ENCODE results near the gene MYO5B.

The MYO5B gene

DNA sequence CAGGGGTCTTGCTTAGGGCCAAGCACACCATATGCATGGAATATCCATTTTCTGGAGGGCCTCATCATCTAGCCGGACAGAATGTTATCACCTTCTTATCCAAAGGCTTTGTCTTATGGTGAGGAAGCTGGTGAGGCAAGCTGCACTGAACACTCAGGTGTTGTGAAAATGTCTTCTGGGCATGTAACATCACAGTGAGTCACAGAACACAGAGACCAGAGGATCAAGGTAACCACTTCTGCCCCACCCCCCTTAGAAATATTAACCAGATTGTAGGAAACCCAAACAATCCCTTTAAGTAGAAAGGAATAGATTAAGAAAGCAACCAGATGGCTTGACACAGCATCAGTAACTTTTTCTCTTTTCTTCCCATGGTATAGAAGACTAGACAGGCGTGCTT is 51.1 kb downstream of the MYO5B start:
- DNase-seq: no peak

DNA sequence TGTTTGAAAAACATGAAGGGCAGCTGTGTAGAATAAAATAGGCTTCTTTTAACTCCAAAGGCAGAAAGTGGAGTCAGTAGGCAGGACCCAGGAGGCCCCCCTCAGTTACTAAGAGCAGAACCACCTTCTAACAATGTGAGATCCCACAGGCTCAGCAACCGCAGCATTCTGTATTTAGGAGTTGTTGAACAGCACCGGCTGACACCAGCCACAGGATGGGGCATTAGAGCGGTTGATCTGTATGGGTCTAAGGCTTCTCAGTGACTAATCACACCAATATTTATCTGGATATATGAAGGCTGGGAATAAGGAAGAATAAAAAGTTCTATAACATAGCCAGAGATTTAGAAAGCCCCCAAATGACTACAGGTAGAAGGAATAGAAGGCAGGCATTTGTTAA is 51.7 kb downstream of the MYO5B start:
- no peak for DNase-seq

DNA sequence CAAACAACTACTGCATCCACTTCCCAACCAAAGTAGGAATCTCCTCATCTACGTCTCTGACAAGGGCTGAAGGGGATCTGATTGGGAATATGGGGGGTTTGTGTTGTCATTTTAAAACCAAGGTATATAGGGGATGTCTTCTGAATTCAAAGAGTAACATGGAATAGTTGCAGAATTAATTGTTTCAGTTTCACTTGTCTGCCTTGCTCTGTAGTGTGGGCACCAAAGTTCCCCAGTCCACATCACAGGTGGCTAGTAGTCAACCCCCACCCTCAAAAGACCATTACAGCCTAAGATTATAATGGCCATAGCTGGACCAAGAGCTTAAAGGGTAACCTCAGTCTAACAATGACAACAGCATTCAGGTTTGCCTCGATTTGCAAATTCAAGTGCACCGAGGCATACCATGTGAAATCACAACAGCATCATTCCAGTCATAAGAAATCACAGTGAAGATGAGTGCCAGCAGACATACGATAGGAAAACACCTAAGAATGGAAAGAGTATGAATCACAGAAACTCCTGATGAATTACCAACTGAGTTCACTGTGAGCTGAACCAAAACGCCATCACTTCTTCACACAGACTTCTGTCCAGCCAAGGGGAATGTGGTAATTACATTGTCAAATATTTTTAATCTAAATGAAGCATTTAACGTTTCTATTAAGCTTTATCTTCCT is 52.4 kb downstream of the MYO5B start:
- DNase-seq: no peak

DNA sequence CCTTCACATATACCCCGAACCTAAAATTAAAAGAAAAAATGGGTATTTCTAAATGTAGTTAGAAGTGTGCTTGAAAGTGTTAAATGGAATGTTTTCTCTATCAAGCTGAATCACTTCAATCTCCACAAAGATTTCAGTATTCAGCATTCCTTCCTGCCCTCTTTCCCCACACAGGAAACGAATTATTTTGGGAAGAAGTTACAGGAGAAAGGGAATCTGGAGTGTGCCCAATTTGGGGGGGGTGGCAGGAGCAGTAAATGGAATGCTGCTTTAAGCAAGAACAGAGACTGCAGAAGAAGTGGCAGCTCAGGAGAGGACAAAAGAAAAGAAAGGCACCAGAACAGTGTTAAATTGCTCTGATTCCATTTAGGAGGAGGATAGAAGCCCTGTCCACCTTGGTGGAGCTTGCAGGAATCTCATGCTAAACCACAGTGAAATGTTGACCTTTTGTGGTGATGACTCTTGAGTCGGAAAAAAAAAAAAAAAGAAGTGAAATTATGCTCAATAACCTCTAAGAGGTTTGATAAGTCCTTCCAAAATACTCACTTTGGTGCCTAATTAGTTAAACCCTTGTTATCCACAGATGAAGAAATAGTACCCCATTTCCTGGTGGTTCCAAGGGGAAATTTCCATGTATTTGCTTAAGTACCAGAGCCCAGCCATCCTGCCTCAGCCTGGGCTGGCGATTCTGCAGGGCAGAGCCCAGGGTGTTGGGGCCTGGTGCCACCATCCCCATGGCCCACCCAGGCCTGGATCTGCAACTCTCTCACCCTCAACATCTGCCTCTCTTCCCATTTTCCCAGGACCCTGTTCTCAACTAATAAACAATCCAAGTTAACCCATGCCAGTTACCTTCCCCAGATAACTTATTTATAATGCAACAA is 56.5 kb downstream of the MYO5B start:
- no peak for DNase-seq

DNA sequence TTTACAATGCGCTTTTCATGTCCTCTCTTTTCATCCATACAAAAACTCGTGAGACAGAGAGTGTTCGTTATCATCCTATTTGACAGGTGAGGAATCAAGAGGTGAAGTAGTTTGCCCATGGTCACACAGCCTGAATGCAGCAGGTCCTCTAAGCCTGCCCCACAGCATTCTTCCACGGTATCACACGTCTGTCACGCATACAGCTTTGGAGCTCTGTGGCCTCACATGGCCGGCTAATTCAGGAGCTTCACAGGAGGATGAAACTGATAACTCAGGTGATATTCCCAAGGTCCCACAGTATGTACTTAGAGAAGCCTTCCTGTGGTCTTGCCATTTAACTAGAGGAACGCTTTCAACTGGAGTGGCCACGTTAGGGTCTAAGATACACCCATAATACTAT is 59.0 kb downstream of the MYO5B start:
- no peak for DNase-seq

DNA sequence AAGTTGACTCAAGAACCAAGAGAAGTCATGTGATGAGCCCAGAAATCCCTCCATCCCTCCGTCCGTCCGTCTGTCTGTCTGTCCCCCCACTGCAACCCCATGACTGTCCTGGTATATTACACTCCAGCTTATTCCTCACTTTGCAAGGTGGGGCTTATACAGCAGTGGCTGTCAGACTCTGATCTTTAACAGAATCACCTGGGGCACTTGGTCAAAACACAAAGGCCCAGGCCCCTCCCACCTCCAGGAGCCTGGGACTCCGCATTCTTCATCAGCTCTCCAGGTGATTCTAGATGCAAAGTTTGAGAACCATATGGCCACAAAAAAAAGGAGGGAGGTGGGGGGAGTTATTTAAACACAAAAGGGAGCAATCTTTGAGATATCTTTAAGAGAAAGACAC is 61.4 kb downstream of the MYO5B start:
- DNase-seq: no peak

DNA sequence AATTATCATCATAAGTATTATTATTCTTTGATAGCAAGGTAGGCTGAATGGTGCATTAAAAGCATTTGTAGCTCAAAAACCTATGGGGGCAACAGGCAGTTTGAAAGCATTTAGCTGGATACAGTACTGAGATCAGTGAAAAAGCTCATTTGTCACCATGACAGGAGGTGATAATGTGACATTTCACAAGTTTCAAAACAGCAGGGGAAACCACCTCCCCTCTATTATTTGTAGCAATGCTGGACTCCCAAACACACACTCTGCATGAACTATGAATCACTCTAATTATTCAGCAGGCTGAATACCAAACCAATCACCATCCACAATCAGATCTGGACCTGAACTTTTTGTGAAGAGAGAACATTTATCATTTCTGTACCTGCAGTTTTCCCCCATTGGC is 63.4 kb downstream of the MYO5B start:
- DNase-seq: no peak

DNA sequence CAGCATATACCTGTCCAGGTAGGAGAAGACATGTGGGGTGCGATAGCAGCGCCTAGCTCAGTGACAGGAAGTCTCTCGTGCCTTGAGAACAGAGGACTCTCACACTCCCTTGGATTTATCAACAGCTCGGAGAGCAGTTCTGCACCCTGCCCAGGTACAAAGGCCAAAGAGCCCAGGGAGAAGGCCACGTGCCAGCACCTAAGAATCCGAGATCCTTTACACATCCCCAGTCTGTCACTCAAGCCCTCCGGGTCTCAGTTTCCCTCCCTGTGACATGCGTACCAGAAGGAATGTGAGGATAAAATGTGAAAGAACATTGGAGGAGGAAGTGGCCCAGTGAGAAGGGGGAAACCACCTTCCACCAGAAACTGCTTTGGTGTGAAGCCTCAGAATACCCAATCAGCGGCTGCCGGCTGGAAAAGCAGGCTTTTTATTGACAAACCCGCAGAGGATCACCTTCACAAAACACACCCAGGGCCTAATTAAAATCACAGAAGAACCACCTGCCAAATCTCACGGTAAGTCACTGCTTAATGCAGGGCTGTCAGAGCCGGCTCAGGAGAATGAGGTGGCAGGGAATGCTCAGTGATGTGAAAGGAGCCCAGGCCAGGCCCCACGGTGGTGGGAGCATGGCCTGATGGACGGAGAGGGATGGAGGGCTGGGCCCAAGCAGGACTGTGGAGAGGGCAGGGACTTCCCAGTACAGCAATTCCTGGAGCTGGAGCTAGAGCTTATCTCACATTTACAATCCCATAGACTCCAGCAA is 66.3 kb downstream of the MYO5B start:
- peak; percentile 78 for DNase-seq

DNA sequence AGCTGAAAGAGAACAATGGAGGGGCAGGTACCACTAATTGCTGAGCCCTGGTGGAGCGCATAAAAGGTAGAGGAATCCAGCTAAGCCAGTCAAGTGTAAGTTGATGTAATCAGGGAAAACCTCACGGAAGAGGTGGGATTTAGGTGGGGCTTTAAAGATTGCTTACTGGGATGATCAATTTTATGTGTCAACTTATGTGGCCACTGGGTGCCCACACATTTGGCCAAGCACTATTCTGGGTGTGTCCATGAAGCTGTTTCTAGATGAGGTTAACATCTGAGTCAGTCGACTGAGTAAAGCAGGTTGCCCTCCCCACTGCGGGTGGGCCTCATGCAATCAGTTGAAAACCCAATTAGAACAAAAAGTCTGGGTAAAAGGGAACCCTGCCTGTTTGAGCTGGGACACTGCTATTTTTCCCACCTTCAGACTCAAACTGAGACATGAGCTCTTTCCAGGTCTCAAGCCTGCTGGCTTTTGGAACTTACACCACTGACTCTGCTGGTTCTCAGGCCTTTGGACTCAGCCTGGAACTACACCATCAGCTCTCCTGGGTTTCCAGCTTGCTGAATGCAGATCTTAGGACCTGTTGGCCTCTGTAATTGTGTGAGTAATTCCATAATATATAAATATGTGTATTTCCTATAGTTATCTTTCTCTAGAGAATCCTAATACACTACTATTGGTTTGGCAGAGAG is 67.3 kb downstream of the MYO5B start:
- no peak for DNase-seq

DNA sequence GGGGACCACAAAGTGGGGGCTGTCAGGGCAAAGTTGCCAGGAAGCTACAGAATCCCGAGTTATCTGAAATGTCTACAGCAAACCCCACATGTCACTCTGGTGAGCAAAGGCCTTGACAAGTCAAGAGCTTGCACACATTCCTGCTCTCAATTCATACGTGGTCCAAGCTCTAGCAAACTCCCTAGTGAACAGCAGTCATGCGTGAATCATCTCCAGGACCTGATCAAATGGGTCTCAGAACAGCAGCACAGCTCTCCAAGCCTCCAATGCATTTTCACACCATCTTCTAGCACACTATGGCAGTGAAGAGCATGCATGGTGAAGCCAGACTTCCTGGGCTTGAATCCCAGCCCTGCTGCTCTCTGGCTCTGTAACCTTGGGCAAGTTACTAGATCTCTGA is 68.5 kb downstream of the MYO5B start:
- DNase-seq: no peak

DNA sequence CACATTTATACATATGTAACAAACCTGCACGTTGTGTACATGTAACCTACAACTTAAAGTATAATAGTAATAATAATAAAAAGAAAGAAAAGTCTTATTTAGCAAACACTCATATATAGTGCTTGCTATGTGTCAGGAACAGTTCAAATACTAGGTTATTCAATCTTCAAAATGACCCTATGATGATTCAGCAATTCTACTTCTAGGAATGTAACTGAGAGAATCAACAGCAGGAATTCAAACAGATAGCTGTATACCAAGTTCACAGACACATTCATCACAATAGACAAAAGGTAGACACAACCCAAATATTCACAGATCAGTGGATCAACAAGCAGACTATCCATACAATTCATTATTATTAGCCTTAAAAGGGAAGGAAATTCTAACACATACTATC is 69.5 kb downstream of the MYO5B start:
- DNase-seq: no peak

DNA sequence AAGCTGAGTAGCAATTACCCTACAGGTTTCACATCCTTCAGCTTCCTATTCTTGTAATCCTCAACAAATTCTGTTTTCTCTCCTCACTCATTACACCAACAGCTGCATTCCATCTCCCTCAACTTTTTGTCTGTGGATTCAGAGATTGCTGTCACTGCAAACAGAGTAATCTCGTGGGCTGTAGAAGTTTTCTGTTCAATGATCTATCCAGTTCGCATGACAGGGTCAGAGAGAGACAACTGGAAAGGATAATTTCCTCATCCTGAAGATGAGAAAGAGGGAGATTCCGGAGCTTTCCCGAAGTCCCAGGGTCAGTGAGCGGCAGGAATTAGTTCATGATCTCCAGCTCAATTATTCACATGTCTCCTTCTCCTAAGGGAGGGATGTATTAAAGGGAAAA is 75.7 kb downstream of the MYO5B start:
- no peak for DNase-seq

DNA sequence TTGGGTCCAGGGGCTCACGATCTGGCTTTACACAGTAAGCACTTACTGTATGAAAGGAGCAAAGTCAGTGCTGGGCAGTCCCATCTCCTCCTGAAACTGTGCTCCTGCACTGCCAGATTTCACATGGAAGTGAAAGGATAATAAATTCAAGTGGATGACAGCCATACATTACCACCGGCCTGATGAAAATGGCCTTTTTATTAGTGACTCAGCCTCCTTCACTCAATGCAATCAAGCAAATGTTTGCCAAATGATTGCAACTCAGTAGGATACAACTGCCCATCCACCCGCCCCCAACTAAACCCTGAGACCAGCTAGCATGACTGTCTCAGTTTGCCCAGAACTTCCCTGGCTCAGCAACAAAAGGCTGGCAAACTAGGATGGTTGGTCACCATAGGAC is 77.1 kb downstream of the MYO5B start:
- DNase-seq: no peak

DNA sequence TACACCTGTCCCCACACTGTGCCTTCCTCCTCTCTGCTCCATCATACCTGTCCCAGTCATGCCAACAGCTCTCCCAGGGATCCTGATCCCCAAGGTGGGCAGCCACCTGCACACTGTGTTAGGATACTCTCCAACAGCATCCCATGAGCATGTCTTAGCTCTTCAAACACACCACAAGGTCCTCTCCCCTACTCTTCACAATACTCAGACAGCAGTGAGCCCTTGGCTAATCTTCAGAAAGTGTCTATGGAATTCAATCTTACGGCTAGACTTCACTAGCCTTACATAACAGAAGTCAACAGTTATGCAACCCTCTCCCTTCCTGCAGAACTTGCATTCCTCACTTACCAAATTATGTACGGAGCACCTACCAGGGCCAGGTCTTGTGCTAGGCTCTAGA is 79.9 kb downstream of the MYO5B start:
- no peak for DNase-seq

DNA sequence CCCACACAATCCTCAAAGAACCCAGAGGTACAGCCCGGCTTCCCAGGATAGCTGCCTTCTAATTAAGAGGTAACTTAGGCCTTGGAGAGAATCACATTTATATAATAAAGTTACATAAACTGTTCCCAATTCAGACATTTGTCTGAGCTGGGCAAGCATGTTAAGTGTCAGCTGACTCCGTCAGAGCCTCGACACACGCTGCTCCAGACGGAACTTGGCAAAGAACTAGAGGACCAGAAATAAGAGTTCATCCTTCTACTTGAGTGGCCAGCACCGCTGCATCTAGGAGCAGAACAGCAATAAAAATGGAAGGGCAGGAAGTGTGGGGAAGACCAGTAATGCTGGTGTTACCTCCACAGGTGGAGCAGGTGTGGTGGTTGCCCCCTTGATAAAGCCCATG is 80.5 kb downstream of the MYO5B start:
- no peak for DNase-seq

DNA sequence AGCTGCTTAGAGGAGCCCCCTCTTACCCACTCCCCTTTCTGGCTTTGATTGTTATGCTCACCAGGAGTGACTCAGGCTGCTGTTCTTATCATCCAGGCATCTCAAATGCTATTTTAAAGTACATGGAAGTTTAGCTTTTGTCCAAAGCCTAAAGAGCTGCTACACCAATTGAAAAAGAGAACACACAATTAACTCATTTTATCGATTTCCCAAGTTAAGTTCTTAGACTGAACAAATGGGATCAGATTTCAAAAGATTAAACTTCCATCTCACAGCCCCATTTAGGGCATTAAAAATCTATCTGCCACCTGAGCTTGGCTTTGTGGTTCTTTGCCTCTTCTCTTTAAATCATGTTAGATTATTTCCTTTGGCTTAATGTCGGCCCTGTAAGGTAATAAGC is 81.2 kb downstream of the MYO5B start:
- peak; percentile 27 for DNase-seq

DNA sequence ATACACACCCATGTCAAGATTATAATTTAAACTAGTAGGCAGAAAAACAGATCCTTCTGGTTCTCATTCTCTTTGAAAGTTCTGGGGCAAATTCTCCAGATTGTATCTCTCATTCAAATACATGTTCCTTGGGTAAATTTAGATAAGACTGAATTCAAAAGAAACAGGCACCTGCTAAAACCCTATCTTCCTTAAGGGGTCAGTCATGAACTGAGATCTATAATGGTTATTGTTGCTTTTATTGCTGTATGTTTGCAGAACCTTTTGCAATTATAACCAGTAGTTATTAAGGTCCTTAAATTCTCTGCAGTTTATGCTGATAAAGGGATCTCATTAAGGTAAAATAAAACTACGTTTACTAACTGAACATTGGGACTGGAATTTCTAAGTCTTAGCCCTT is 83.5 kb downstream of the MYO5B start:
- no peak for DNase-seq

DNA sequence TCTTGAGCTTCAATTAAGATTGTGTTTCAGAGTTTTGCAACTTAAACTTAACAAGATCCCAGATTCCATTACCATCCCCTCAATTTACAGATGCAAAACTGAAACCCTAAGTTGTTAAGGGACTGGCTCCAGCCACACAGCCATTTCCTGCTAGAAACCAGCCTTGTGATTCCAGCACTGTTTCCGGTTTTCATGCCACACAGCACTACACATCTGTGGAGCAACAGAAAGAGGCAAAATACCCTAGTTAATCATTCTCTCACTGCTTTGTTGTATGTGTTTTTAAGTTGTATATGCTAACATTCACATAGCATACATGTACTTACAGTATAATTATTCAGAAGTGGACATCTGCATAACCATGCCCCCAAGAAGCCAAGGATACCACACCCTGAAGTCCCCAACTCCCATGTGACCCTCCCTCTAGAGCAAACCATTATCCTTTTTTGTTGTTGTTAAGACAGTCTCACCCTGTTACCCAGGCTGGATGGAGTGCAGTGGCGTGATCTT is 87.4 kb downstream of the MYO5B start:
- no peak for DNase-seq

DNA sequence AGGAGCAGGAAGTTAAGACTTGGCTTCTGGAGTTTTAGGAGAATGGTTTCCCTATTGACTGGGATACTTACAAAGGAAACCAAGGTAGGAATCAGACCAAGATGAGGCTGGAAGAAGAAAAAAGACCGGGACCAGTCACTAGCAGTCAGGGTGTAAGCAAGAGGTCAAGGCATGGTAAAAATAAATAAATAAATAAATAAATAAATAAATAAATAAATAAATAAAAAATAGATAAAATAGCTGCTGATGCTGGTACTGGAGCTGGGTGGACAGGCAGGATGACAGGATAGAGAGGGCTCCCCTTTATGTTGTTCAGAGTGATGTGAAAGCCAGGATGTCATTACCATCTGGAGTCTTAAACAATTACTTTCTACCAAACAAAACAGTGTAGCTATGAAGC is 89.9 kb downstream of the MYO5B start:
- DNase-seq: no peak

DNA sequence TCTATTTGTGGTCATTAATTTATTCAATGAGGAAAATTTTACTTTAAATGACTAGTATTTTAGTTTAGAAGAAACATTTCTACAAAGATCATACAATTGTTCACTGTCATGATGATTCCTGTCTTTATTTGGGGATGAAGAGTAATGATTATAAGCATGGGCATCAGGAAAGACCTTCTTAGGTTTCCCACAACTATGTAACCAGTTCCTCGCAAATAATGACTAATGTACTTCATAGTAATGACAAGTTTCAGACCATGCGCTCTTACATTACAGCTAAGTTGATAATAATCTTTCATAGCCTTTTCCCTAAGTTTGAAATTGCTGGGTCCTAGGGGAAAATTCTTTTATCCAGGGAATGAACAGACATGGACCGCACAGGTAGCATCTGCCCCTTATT is 90.5 kb downstream of the MYO5B start:
- DNase-seq: no peak

DNA sequence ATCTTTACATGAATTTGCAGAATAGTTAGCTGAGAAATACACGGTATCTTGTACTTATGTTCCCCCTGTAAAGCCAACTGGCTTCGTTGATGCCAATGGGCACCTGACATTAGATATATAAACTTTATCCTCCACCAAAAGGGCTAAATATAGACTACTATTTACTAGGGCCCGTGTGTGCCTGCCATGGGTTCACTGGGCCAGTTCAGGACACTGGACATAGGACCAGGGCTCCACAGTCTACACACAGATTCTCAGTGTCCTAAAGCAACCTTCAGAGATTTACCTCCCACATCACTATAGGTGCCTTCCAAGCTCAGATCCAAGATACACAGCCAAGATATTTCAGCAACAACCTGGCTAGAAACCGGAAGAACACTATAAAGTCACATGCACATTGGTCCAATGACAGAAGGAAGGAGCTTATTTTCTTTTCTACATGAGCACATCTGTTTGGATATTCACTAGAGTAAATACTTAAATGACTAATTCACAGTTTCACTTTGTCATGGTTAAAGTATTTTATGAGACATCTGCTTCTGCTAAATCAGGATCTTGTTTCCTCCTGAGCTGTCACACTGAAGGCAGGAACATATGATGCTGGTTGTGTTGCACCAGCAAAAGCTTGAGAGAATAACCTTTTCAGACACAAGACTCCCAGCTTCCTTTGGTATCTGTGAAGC is 95.1 kb downstream of the MYO5B start:
- no peak for DNase-seq

DNA sequence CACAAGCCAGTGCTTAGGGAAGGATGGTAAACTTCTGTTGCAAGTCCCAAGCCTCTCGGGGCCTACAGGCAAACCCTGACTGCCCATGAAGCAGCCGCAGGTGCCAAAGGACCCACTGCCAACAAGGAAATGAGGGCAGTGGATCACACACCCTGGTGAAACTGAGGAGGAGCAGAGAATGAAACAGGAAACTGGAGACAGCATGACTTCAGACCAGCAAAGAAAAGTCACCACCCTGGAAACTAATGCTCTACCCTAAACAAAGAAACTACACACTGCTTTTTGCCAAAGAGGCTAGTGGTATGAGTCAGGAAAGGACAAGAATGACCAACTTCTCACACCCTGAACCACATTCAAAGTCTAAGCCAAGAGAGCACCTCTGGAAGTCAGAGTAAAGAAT is 97.2 kb downstream of the MYO5B start:
- no peak for DNase-seq

Data from NCI-H2107 (cell line).